GM18867 (cell line): ENCODE measurements around the gene SF3B1.
"Not testable (repeated sequence)": the region's sequence is repeated elsewhere in the genome, so short reads cannot be mapped to it uniquely, and the experiment has no call there.

Experiments used
- ATAC-seq: cut with Tn5 transposase; IDR thresholded peaks from one replicate; pipeline ENCODE4 v1.9.1; 2021; ENCODE audit warnings: mild to moderate bottlenecking, moderate library complexity; ENCODE audit not compliant: unreplicated experiment

SF3B1 gene

GRCh38 chr2:197348721-197349360, 86.0 kb downstream of the SF3B1 start:
- ATAC-seq = no peak

GRCh38 chr2:197345846-197346370, 88.9 kb downstream of the SF3B1 start:
- ATAC-seq = no peak

- not testable (repeated sequence) for ATAC-seq
Observed at GRCh38 chr2:197343968-197344367, 90.9 kb downstream of the SF3B1 start.

- no peak for ATAC-seq
Observed at GRCh38 chr2:197340591-197340990, 94.2 kb downstream of the SF3B1 start.
